Left lung (tissue), 10 donors: Measurements from ENCODE around the gene FAM171A2. TPM values are rescaled to one million over a fixed set of nuclear protein-coding genes. Genes with fewer than 3 reads are reported as not detected.
"Not testable (repeated sequence)": the region's sequence is repeated elsewhere in the genome, so short reads cannot be mapped to it uniquely, and the experiment has no call there.

Experiments
- ATAC-seq: fragments of 200-7000 bp; cut with Tn5 transposase; one replicate; pipeline ENCODE4 v1.9.1; 2020; ENCODE audit warnings: moderate library complexity
- DNase-seq, 4 donors: peaks; one replicate each; pipeline ENCODE4 v3.0.0-alpha.2; 2013 to 2020
- H3K27ac ChIP-seq, 2 donors: fragments of 200-600 bp; sonication (generic) in 1 of 2; one replicate each; pipeline versions ENCODE4 v1.5.0 to v1.8.0; 2020 to 2021
- H3K27me3 ChIP-seq, 2 donors: fragments of 200-600 bp; sonication (generic) in 1 of 2; one replicate each; pipeline versions ENCODE4 v1.5.0 to v1.8.0; 2020 to 2021
- H3K36me3 ChIP-seq, 2 donors: fragments of 200-600 bp; sonication (generic) in 1 of 2; one replicate each; pipeline versions ENCODE4 v1.5.0 to v1.8.0; 2020 to 2021
- H3K4me1 ChIP-seq, 2 donors: fragments of 200-600 bp; one replicate each; pipeline ENCODE4 v1.8.0; 2021
- H3K4me3 ChIP-seq, 2 donors: fragments of 200-600 bp; sonication (generic) in 1 of 2; one replicate each; pipeline versions ENCODE4 v1.5.0 to v1.8.0; 2020 to 2021; ENCODE audit warnings: mild to moderate bottlenecking in 1 of 2
- H3K9me3 ChIP-seq, 2 donors: fragments of 200-600 bp; sonication (generic) in 1 of 2; one replicate each; pipeline versions ENCODE4 v1.5.0 to v1.8.0; 2020 to 2021
- intact Hi-C, 2 donors: fragments of 100-400 bp; cut with DNase I; formaldehyde crosslinking; loops; one replicate each; pipeline versions ENCODE4 v1.11.2 to v1.14.2; 2022
- polyA plus RNA-seq, 6 donors: library from polyadenylated mRNA; unstranded; fragments of 120-200 nt; gene quantifications; one replicate each; pipeline ENCODE4 v1.2.1, GENCODE V29; 2013; ENCODE audit not compliant: insufficient read length in 6 of 6
- total RNA-seq, 2 donors: library from RNA; stranded (reverse); fragmentation: NEBNext Ultra II Directional; extraction: Animal tissue kit (Norgen Biotek cat#: 25700); gene quantifications; one replicate each; pipeline ENCODE4 v1.2.1, GENCODE V29; 2021
- TF ChIP-seq, protein P1 (sequence below), 2 donors: fragments of 200-600 bp; sonication (generic) in 1 of 2; IDR thresholded peaks; one replicate each; pipeline versions ENCODE4 v1.5.0 to v1.8.0; 2021; ENCODE audit warnings: antibody characterized with exemption in 2 of 2
- donor health status: DM: no; HTN: yes; CAD: no.
- donor health status: DM: no; HTN: no; CAD: no.

Gene FAM171A2
- total and polyA plus RNA-seq, 8 donors = 1.4 to 34.0 (median 29.4) TPM

DNA sequence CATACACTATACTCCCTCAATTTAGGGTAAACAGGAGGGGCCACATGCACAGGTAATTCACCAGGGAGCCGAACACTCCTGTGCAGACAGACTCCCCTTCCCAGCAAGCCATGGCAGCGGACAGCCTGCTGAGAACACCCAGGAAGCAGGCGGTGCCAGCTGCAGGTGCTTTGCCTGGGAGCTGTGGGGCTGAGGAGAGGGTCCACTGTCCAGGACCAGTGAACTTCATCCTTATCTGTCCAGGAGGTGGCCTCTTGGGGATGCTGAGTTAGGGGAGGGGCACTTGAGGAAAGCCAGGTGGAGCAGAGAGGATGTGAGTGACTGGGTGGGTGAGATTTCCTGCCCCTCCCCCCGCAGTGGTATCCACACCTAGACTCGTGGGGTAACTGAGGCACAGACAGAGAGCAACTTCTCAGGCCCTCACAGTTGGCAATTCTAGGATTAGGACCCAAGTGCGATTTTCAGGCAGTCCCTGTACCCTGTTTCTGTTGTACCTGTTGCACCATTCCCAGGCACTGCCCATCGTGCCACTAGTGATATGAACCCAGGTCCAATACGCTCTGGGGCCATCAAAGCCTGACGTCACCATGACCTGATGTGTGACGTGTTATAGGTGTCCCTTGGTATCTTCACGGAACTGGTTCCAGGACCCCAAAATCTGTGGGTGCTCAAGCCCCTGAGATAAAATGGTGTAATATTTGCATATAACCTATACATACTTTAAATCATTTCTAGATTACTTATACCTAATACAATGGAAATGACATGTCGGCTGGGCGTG is 17.4 kb downstream of the FAM171A2 start:
- no peaks in the 10 kb centered on the region for H3K9me3 ChIP-seq
- TF ChIP-seq, protein P1, sequence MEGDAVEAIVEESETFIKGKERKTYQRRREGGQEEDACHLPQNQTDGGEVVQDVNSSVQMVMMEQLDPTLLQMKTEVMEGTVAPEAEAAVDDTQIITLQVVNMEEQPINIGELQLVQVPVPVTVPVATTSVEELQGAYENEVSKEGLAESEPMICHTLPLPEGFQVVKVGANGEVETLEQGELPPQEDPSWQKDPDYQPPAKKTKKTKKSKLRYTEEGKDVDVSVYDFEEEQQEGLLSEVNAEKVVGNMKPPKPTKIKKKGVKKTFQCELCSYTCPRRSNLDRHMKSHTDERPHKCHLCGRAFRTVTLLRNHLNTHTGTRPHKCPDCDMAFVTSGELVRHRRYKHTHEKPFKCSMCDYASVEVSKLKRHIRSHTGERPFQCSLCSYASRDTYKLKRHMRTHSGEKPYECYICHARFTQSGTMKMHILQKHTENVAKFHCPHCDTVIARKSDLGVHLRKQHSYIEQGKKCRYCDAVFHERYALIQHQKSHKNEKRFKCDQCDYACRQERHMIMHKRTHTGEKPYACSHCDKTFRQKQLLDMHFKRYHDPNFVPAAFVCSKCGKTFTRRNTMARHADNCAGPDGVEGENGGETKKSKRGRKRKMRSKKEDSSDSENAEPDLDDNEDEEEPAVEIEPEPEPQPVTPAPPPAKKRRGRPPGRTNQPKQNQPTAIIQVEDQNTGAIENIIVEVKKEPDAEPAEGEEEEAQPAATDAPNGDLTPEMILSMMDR (IDR thresholded peaks at IDR 0.05) = no peak
- peaks cover 0 to 29% of the 10 kb centered on the region in 2 donors for H3K36me3 ChIP-seq
- H3K4me1 ChIP-seq = peaks cover 6 to 58% of the 10 kb centered on the region in 2 donors
- intact Hi-C loops = no loop called here
- peak overlapping the region; percentile 66 to 78 for H3K4me3 ChIP-seq
- ATAC-seq (no peak), DNase-seq (peak in 1 of 4 donors; percentile 69)
- no peaks in the 10 kb centered on the region for H3K27me3 ChIP-seq
- H3K27ac ChIP-seq = peak overlapping the region; percentile 87 to 98

DNA sequence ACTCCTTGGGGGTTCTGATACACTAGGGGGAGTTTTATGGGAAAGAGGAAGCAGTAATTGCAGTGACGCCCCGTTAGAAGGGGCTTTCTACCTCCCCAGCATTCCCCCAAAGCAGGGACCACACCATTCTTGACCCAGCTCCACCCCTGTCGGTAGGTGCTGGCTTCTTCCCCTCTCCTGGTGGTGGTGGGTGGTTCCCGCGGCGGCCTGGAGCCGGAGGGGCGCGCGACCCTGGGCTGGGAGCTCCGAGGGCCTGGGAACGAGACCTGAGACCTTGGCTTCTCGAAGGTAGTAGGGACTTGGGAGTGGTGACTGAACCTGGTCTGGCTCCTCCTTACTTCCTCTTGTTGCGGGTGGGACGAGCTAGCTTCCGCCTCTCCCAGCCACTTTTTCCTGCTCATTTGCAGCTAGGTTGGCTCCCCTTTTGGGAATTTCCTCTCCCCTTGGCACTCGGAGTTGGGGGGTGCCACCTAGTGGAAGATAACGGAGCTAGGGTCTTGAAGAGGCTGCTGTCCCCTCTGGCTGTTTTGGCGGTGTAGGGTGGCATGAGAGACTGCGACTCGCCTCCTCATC is 18.1 kb downstream of the FAM171A2 start:
- Histone ChIP-seq H3K4me3 (peak overlapping the region; percentile 66 to 78), H3K27me3 (no peaks in the 10 kb centered on the region), H3K4me1 (peaks cover 6 to 61% of the 10 kb centered on the region in 2 donors), H3K36me3 (peaks cover 0 to 22% of the 10 kb centered on the region in 2 donors), H3K27ac (peak overlapping the region; percentile 87 to 98), H3K9me3 (no peaks in the 10 kb centered on the region)
- ATAC-seq (peak; percentile 61), DNase-seq (peak in 2 of 4 donors; percentile 36 to 63)
- intact Hi-C loops = no loop called here
- TF ChIP-seq, protein P1 (IDR thresholded peaks at IDR 0.05) = peak; percentile 37 to 39

GRCh38 chr17:44344939-44345453 is 18.7 kb downstream of the FAM171A2 start, which contains the start of gene GRN:
Gene GRN (plus strand): TSS chr17:44345302. CDS start chr17:44349165, 3,863 bp downstream.
- ATAC-seq = peak; percentile 98
- H3K27ac ChIP-seq = peak within 1 kb of the TSS; percentile 87 to 98
- TF ChIP-seq, protein P1 (IDR thresholded peaks at IDR 0.05) = no peak
- peaks cover 0 to 16% of the 10 kb centered on the region in 2 donors for H3K36me3 ChIP-seq
- intact Hi-C loops = no loop called here
- H3K4me3 ChIP-seq = peak within 1 kb of the TSS; percentile 66 to 78
- H3K4me1 ChIP-seq = peaks cover 6 to 65% of the 10 kb centered on the region in 2 donors
- no peaks in the 10 kb centered on the region for H3K9me3 ChIP-seq
- H3K27me3 ChIP-seq = no peaks in the 10 kb centered on the region
- DNase-seq = peak; percentile 92 to 98 (median 96)

GRCh38 chr17:44343510-44344209 is 20.0 kb downstream of the FAM171A2 start:
- TF ChIP-seq, protein P1 (IDR thresholded peaks at IDR 0.05) = no peak
- H3K9me3 ChIP-seq = no peaks in the 10 kb centered on the region
- ATAC-seq = no peak
- peak in 1 of 4 donors; percentile 35 for DNase-seq
- H3K4me1 ChIP-seq = peaks cover 6 to 65% of the 10 kb centered on the region in 2 donors
- no peak overlapping the region for H3K27ac ChIP-seq
- peaks cover 0 to 3% of the 10 kb centered on the region in 2 donors for H3K36me3 ChIP-seq
- no peak overlapping the region for H3K4me3 ChIP-seq
- intact Hi-C loops = no loop called here
- H3K27me3 ChIP-seq = no peaks in the 10 kb centered on the region

DNA sequence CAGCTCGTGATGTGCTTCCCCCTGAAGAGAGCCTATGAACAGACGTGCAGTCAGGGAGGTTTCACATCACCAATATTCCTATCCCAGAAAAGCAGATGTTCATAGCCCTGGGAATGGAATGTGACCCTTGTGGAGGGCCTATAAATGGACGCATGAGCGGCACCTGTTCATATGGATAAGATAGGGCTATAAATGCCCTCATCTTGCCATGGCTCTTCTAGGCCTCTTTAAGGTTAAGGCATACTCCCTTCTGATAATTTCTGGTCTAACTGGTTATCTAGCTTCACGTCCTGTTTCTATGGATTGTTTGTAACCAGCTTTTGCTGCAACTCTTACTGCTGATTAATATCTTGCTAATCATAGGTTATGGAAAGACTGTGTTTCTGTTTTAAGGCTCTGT is 23.1 kb downstream of the FAM171A2 start:
- H3K27me3 ChIP-seq, DNase-seq, intact Hi-C loops, H3K9me3 ChIP-seq, H3K36me3 ChIP-seq, H3K4me3 ChIP-seq, ATAC-seq: not testable (repeated sequence)
- Histone ChIP-seq H3K27ac (peak overlapping the region in 1 of 2 donors; percentile 69), H3K4me1 (peaks cover 0 to 46% of the 10 kb centered on the region in 2 donors)
